GM18508 (cell line): ENCODE measurements around the gene CSF3.

ENCODE experiments used
- ATAC-seq: cut with Tn5 transposase; IDR thresholded peaks from one replicate; pipeline ENCODE4 v1.9.1; 2021; ENCODE audit warnings: moderate number of reproducible peaks; ENCODE audit not compliant: insufficient read depth, unreplicated experiment

The CSF3 gene

GRCh38 chr17:40022961-40023541 lies 7.8 kb downstream of the CSF3 start:
- ATAC-seq: no peak

GRCh38 chr17:40023590-40024292 lies 8.5 kb downstream of the CSF3 start:
- no peak for ATAC-seq

GRCh38 chr17:40024901-40025300 lies 9.7 kb downstream of the CSF3 start:
- ATAC-seq: no peak

GRCh38 chr17:40025559-40025958 lies 10.3 kb downstream of the CSF3 start:
- no peak for ATAC-seq

- ATAC-seq: no peak
Observed at GRCh38 chr17:40025991-40026815, 11.0 kb downstream of the CSF3 start.

GRCh38 chr17:40026816-40027613 lies 11.8 kb downstream of the CSF3 start:
- no peak for ATAC-seq

- ATAC-seq: no peak
Observed at GRCh38 chr17:40027614-40028012, 12.4 kb downstream of the CSF3 start.

GRCh38 chr17:40028595-40028994 lies 13.4 kb downstream of the CSF3 start:
- no peak for ATAC-seq

- no peak for ATAC-seq
Observed at GRCh38 chr17:40031706-40032105, 16.5 kb downstream of the CSF3 start.

GRCh38 chr17:40032322-40033320 lies 17.4 kb downstream of the CSF3 start:
- no peak for ATAC-seq

- no peak for ATAC-seq
Observed at GRCh38 chr17:40033339-40033738, 18.1 kb downstream of the CSF3 start.

- ATAC-seq: no peak
Observed at GRCh38 chr17:40034426-40035161, 19.4 kb downstream of the CSF3 start.

GRCh38 chr17:40035162-40035559 lies 19.9 kb downstream of the CSF3 start:
- ATAC-seq: no peak

GRCh38 chr17:40038882-40039513 lies 23.8 kb downstream of the CSF3 start:
- no peak for ATAC-seq

GRCh38 chr17:40041196-40041595 lies 26.0 kb downstream of the CSF3 start:
- ATAC-seq: no peak

- ATAC-seq: no peak
Observed at GRCh38 chr17:40056379-40057015, 41.3 kb downstream of the CSF3 start.

- no peak for ATAC-seq
Observed at GRCh38 chr17:40058186-40058784, 43.0 kb downstream of the CSF3 start.
